Stimulated activated naive CD8-positive, alpha-beta T cell treated with anti-CD3 and anti-CD28 coated beads, Interleukin-15, Interleukin-2, amounts not matched to agents 100 ng/mL and 50 ng/mL, for 24 hours (primary cell): ENCODE data around the gene MTHFS.

ENCODE experiments used
- H3K27ac Mint-ChIP-seq: one replicate; pipeline ENCODE4 v1.8.0; 2021; ENCODE audit warnings: mild to moderate bottlenecking, mixed read lengths
- H3K27me3 Mint-ChIP-seq: one replicate; pipeline ENCODE4 v1.8.0; 2021; ENCODE audit warnings: mixed read lengths
- H3K36me3 Mint-ChIP-seq: one replicate; pipeline ENCODE4 v1.8.0; 2021; ENCODE audit warnings: low read depth, mixed read lengths
- H3K4me1 Mint-ChIP-seq: one replicate; pipeline ENCODE4 v1.8.0; 2021; ENCODE audit warnings: low read depth, mixed read lengths
- H3K4me3 Mint-ChIP-seq: one replicate; pipeline ENCODE4 v1.8.0; 2021; ENCODE audit warnings: mild to moderate bottlenecking, mixed read lengths
- H3K9me3 Mint-ChIP-seq: one replicate; pipeline ENCODE4 v1.8.0; 2021; ENCODE audit warnings: mixed read lengths

Gene MTHFS

DNA sequence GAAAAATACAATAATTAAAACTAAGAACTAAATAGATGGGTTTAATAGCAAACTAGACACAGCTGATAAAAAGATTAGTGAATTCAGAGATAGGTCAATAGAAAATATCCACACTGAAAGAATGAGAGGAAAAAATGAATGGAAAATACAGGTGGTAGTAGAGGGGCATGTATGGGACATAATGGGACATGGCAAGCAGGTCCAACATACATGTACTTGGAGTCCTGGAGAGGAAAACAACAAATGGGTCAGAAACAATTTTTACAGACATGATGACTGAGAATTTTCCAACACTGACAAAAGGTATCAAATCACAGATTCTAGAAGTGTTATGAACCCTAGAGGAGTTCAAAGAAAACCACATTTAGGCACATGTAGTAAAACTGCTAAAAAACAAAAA is 68.4 kb downstream of the MTHFS start:
- H3K27me3 Mint-ChIP-seq: no peaks in the 10 kb centered on the region
- H3K4me3 Mint-ChIP-seq: no peak overlapping the region
- peaks cover 12% of the 10 kb centered on the region for H3K36me3 Mint-ChIP-seq
- H3K9me3 Mint-ChIP-seq: no peaks in the 10 kb centered on the region
- no peak overlapping the region for H3K27ac Mint-ChIP-seq
- no peaks in the 10 kb centered on the region for H3K4me1 Mint-ChIP-seq

DNA sequence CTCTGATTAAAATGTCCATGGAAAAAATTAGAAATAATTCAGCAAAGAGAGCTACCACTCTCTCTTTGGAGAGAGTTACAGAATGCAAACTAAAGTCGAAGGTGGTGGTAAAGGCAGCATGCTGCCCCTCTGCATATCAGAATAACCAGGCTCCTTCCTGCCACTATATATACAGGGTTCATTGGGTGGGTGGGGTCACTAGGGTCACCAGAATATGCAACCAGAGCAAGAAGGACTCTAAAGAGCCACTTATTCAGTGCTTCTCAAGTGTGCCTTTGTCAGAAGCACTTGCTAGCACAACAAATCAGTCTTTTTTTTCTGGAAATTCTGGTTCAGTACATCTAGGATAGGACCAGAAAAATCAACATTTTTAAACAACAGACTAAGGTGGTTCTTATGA is 70.0 kb downstream of the MTHFS start:
- no peak overlapping the region for H3K27ac Mint-ChIP-seq
- H3K4me3 Mint-ChIP-seq: no peak overlapping the region
- peaks cover 7% of the 10 kb centered on the region for H3K36me3 Mint-ChIP-seq
- no peaks in the 10 kb centered on the region for H3K4me1 Mint-ChIP-seq
- no peaks in the 10 kb centered on the region for H3K27me3 Mint-ChIP-seq
- no peaks in the 10 kb centered on the region for H3K9me3 Mint-ChIP-seq

- Mint-ChIP-seq H3K4me1 (no peaks in the 10 kb centered on the region), H3K27ac (no peak overlapping the region), H3K36me3 (peaks cover 4% of the 10 kb centered on the region)
Measured at GRCh38 chr15:79824136-79824701, 72.6 kb downstream of the MTHFS start.

GRCh38 chr15:79820820-79821219 is 76.0 kb downstream of the MTHFS start:
- H3K4me1 Mint-ChIP-seq: no peaks in the 10 kb centered on the region
- H3K36me3 Mint-ChIP-seq: no peaks in the 10 kb centered on the region
- no peaks in the 10 kb centered on the region for H3K27me3 Mint-ChIP-seq
- H3K9me3 Mint-ChIP-seq: peaks cover 16% of the 10 kb centered on the region
- H3K27ac Mint-ChIP-seq: no peak overlapping the region
- H3K4me3 Mint-ChIP-seq: no peak overlapping the region

More at GRCh38 chr15:79824136-79824701, 72.6 kb downstream of the MTHFS start:
- H3K27me3 Mint-ChIP-seq: no peaks in the 10 kb centered on the region
- H3K9me3 Mint-ChIP-seq: peaks cover 16% of the 10 kb centered on the region
- no peak overlapping the region for H3K4me3 Mint-ChIP-seq

GRCh38 chr15:79820176-79820575 is 76.6 kb downstream of the MTHFS start:
- no peak overlapping the region for H3K27ac Mint-ChIP-seq
- peaks cover 16% of the 10 kb centered on the region for H3K9me3 Mint-ChIP-seq
- H3K36me3 Mint-ChIP-seq: no peaks in the 10 kb centered on the region
- H3K27me3 Mint-ChIP-seq: no peaks in the 10 kb centered on the region
- H3K4me1 Mint-ChIP-seq: no peaks in the 10 kb centered on the region
- no peak overlapping the region for H3K4me3 Mint-ChIP-seq

- Mint-ChIP-seq H3K27ac (no peak overlapping the region), H3K4me1 (no peaks in the 10 kb centered on the region), H3K4me3 (no peak overlapping the region), H3K27me3 (no peaks in the 10 kb centered on the region), H3K9me3 (peaks cover 16% of the 10 kb centered on the region), H3K36me3 (no peaks in the 10 kb centered on the region)
Measured at GRCh38 chr15:79816571-79816970, 80.2 kb downstream of the MTHFS start.

DNA sequence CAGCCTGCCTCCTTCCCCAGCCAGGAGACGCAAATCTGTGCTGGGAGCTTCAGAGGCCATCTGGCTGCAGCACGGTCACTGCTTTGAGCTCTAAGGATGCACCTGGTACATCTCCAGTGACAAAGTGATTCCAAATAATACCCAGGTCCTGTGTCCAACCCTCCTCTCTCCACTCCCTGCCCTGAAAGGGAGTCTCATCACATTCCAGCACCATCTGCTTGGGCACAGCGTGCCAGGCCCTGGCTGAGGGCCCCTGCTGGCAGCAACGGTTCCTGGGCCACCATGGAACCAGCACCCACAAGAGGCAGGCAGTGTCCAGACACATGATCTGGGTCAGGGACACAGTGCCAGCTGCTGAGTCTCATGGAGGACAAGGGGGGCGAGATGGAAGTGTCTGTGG is 81.3 kb downstream of the MTHFS start:
- peaks cover 8% of the 10 kb centered on the region for H3K9me3 Mint-ChIP-seq
- H3K27ac Mint-ChIP-seq: no peak overlapping the region
- H3K27me3 Mint-ChIP-seq: no peaks in the 10 kb centered on the region
- no peaks in the 10 kb centered on the region for H3K4me1 Mint-ChIP-seq
- H3K36me3 Mint-ChIP-seq: no peaks in the 10 kb centered on the region
- H3K4me3 Mint-ChIP-seq: no peak overlapping the region

- H3K36me3 Mint-ChIP-seq: no peaks in the 10 kb centered on the region
- H3K9me3 Mint-ChIP-seq: no peaks in the 10 kb centered on the region
- no peaks in the 10 kb centered on the region for H3K4me1 Mint-ChIP-seq
- H3K27me3 Mint-ChIP-seq: no peaks in the 10 kb centered on the region
- no peak overlapping the region for H3K27ac Mint-ChIP-seq
- H3K4me3 Mint-ChIP-seq: no peak overlapping the region
Measured at GRCh38 chr15:79812541-79812940, 84.3 kb downstream of the MTHFS start.

DNA sequence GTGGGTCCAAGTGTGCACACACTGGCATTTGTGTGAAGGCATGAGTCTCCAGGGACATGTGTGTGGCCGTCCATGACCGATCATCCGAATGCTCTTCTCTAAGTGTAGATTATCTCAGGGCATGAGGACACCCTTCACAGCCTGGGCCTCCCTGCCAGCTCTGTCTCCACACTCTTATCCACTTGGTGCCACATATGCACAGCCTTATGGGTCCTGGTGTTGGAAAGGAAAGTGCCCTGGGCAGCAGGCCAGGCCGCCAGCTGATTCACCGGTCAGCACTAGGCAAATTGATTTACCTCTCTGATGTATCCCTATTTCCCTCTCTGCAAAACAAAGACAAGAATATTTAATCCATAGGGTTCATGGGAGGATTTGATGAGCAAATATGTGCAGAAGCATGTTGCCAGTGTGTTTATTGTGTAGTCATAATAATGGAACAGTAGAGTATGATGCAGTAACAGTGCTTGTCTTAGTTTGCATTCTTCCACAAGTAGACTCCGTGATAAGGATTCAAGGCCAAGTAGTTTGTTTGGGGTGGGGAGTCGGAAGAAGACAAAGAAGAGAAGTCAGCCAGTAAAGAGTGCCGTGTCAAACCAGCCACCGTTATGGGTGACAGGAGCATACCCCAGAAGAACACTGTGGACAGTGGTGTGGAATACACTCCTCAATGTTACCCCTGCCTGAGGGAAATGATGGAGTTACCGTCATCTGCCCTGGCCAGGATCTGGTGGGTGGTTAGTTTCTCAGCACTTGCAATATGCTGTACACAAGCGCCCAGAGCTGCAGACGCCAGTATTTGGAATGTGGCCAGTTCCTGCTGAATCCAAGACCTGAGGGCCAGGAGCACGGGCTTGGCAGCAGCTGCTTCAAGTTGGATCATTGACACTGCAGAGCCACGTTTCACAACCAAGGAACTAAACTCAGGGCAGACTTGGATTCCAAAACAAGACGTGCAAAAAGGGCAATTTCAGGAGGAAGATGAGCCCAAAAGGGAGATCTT is 85.1 kb downstream of the MTHFS start:
- H3K4me3 Mint-ChIP-seq: no peak overlapping the region
- H3K27ac Mint-ChIP-seq: no peak overlapping the region
- H3K9me3 Mint-ChIP-seq: no peaks in the 10 kb centered on the region
- H3K27me3 Mint-ChIP-seq: no peaks in the 10 kb centered on the region
- no peaks in the 10 kb centered on the region for H3K4me1 Mint-ChIP-seq
- H3K36me3 Mint-ChIP-seq: no peaks in the 10 kb centered on the region

DNA sequence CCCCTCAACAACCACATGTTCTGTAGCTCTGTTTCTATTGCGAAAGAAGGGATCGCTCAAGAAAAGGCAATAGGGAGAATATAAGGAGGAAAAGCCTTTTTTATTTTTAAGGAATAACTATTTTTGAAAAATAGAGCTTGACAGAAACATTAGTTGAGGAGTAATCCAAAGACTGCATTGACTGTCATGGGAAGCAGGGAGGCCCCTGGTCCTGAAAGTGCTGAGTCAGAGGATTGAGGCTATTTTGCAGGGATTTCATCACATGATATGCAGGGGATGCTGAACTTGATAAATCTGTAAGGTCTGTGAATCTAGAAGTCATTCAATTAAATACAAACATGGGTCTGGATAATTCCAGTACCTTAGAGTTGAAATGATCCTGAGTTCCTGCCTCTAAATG is 92.0 kb downstream of the MTHFS start:
- Mint-ChIP-seq H3K4me1 (no peaks in the 10 kb centered on the region), H3K27me3 (peaks cover 11% of the 10 kb centered on the region), H3K27ac (no peak overlapping the region), H3K36me3 (no peaks in the 10 kb centered on the region), H3K4me3 (no peak overlapping the region), H3K9me3 (no peaks in the 10 kb centered on the region)

DNA sequence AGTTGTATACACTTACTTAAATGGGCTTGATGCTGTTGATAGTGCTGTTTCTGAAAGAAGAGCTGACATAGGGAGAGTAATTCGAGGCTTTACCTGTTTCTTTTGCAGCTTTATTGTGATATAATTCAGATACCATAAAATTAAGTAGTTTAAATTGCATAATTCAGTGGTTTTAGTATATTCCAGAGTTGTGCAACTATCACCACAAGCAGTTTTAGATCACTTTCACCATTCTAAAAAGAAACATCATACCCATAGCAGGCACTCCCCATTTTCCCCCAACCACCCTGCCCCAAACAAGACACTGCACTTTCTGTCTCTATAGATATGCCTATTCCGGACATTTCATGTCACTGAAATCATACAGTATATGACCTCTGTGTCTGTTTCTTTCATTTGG is 98.5 kb downstream of the MTHFS start:
- H3K4me1 Mint-ChIP-seq: no peaks in the 10 kb centered on the region
- H3K27me3 Mint-ChIP-seq: peaks cover 2% of the 10 kb centered on the region
- no peak overlapping the region for H3K4me3 Mint-ChIP-seq
- H3K9me3 Mint-ChIP-seq: no peaks in the 10 kb centered on the region
- H3K27ac Mint-ChIP-seq: no peak overlapping the region
- no peaks in the 10 kb centered on the region for H3K36me3 Mint-ChIP-seq
